Small intestine (tissue), 7 donors: ENCODE data around the gene CCZ1B. TPM values are rescaled to one million over a fixed set of nuclear protein-coding genes. Genes with fewer than 3 reads are reported as not detected.
"Not testable (repeated sequence)": the region's sequence is repeated elsewhere in the genome, so short reads cannot be mapped to it uniquely, and the experiment has no call there.

ENCODE experiments used
- DNase-seq, 2 donors: peaks; one replicate each; pipeline versions ENCODE4 v3.0.0 to v3.0.0-alpha.2; 2013
- FAIRE-seq: peaks from 2 replicates; lab custom pipeline; 2012; peaks lifted over from hg19 to GRCh38; lab: Jason Lieb, UNC
- H3K27ac ChIP-seq, 3 donors: one replicate each; pipeline ENCODE4 v1.5.1; 2013; ENCODE audit warnings: low read length in 2 of 3, mild to moderate bottlenecking in 2 of 3, control low read depth in 1 of 3, inconsistent platforms in 1 of 3, low read depth in 1 of 3, moderate library complexity in 1 of 3
- H3K27me3 ChIP-seq, 3 donors: one replicate each; pipeline ENCODE4 v1.6.1; 2013; ENCODE audit warnings: low read length in 3 of 3, inconsistent platforms in 1 of 3; ENCODE audit not compliant: control insufficient read depth in 3 of 3, insufficient read depth in 3 of 3
- H3K36me3 ChIP-seq, 3 donors: one replicate each; pipeline ENCODE4 v1.6.1; 2013; ENCODE audit warnings: low read length in 3 of 3, inconsistent platforms in 1 of 3, low read depth in 1 of 3, mild to moderate bottlenecking in 1 of 3, moderate library complexity in 1 of 3; ENCODE audit not compliant: control insufficient read depth in 3 of 3, insufficient read depth in 2 of 3
- H3K4me1 ChIP-seq, 3 donors: one replicate each; pipeline ENCODE4 v1.6.1; 2013; ENCODE audit warnings: low read length in 2 of 3, inconsistent platforms in 1 of 3, low read depth in 1 of 3, mild to moderate bottlenecking in 1 of 3, moderate library complexity in 1 of 3; ENCODE audit not compliant: control insufficient read depth in 3 of 3, insufficient read depth in 2 of 3
- H3K4me3 ChIP-seq, 3 donors: one replicate each; pipeline ENCODE4 v1.5.1; 2013; ENCODE audit warnings: low read length in 3 of 3, control low read depth in 1 of 3, inconsistent platforms in 1 of 3, low read depth in 1 of 3, mild to moderate bottlenecking in 1 of 3, moderate library complexity in 1 of 3
- H3K9me3 ChIP-seq, 2 donors: one replicate each; pipeline ENCODE4 v1.6.1; 2013; ENCODE audit warnings: low read depth in 1 of 2, low read length in 1 of 2; ENCODE audit not compliant: control insufficient read depth in 2 of 2, insufficient read depth in 1 of 2
- WGBS, 3 donors: extraction: QIAGEN DNeasy Blood & Tissue Kit; methylation state at CpG; one replicate each; pipeline ENCODE4 v1.1.7; 2013; 5-methylcytosine and 5-hydroxymethylcytosine counted together
- polyA plus RNA-seq, 4 donors: library from polyadenylated mRNA; stranded (reverse) in 3 of 4; unstranded in 1 of 4; fragments of 200-250 nt in 3 of 4; fragments of 120-200 nt in 1 of 4; gene quantifications; one replicate each; pipeline versions ENCODE4 v1.2.1 to v1.2.3, GENCODE V29; 2013
- donor health status: healthy with polysubstance abuse.
- donor health status: control.
- donor health status: control.
- donor health status: Bipolar disorder and iron deficiency.
- donor health status: healthy.

Gene CCZ1B
- polyA plus RNA-seq, 4 donors: 20.5 to 50.8 (median 32.3) TPM

DNA sequence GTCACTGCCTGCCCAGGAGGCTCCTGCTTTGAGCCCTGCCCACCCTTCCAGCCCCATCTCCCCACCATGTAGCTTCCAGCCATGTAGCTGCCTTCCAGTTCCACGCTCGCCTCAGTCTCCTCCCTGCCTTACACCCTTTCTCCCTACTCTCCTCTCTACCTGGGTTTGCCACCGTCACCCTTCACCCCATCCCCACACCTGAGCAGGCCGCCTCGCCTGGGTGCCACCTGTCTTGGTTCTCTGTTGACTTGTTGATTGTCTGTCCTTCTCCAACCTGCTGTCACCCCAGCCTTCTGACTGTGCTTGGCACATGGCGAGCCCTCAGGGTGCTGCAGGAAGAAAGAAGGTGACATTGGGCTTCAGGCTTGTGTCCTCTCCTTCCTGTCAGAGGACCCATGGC is 75.9 kb downstream of the CCZ1B start:
- H3K27me3 ChIP-seq, H3K4me3 ChIP-seq, FAIRE-seq, H3K4me1 ChIP-seq, DNase-seq, H3K27ac ChIP-seq, H3K9me3 ChIP-seq: not testable (repeated sequence)
- H3K36me3 ChIP-seq: peaks cover 0 to 12% (median 0%) of the 10 kb centered on the region in 3 donors
- WGBS, 3 donors: 39 to 81% (median 49%) methylated on average over 3 of the region's 6 CpGs

DNA sequence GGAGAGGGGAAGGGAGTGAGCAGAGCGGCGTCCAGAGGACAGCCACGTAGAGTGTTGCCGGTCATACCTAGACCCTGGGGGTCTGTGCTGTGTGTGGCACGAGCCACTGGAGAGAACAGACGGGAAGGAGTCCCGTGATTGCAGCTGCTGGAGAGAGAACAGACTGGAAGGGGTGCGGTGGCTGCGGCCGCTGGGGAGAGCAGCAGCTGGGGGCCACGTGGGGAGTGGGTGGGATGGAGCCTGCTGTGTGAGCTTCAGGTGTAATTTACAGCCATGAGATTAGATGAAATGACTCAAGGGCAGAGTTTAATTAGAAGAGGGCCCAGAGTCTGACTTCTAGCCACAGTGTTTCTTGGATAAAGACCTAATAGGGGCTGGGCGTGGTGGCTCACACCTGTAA is 76.7 kb downstream of the CCZ1B start:
- not testable (repeated sequence) for H3K27me3 ChIP-seq, DNase-seq, H3K27ac ChIP-seq, FAIRE-seq, H3K4me1 ChIP-seq, H3K4me3 ChIP-seq, H3K9me3 ChIP-seq
- H3K36me3 ChIP-seq: peaks cover 0 to 12% (median 0%) of the 10 kb centered on the region in 3 donors
- WGBS, 3 donors: 21 to 70% (median 59%) methylated on average over 6 of the region's 12 CpGs

Other genes starting within 250 kb of the CCZ1B start
- 10 to 100 TPM; 34.0 to 67.2 (median 40.0) TPM for gene ZDHHC4, start 248.8 kb downstream of the CCZ1B start, polyA plus RNA-seq
- 10 to 100 TPM; 15.0 to 28.7 (median 16.4) TPM for gene INTS15, start 236.3 kb downstream of the CCZ1B start, polyA plus RNA-seq
- gene ZNF853, start 210.7 kb downstream of the CCZ1B start, polyA plus RNA-seq: 1 to 10 TPM in 2 of 4 donors, under 1 TPM in 1, not detected in 1; 0.81 to 3.5 (median 1.5) TPM
- gene ZNF316, start 189.0 kb downstream of the CCZ1B start, polyA plus RNA-seq: 10 to 100 TPM; 11.6 to 31.4 (median 14.0) TPM
- gene ZNF12, start 119.3 kb downstream of the CCZ1B start, polyA plus RNA-seq: 10 to 100 TPM in 1 of 4 donors, 1 to 10 TPM in 3; 4.5 to 34.5 (median 7.2) TPM
- 1 to 10 TPM in 1 of 4 donors, under 1 TPM in 2, not detected in 1; 0.06 to 1.4 (median 0.07) TPM for gene RSPH10B2, start 72.2 kb downstream of the CCZ1B start, polyA plus RNA-seq